ENCODE data around the gene MAPK12.
"Not testable (repeated sequence)": the region's sequence is repeated elsewhere in the genome, so short reads cannot be mapped to it uniquely, and the experiment has no call there.

MAPK12 gene

DNA sequence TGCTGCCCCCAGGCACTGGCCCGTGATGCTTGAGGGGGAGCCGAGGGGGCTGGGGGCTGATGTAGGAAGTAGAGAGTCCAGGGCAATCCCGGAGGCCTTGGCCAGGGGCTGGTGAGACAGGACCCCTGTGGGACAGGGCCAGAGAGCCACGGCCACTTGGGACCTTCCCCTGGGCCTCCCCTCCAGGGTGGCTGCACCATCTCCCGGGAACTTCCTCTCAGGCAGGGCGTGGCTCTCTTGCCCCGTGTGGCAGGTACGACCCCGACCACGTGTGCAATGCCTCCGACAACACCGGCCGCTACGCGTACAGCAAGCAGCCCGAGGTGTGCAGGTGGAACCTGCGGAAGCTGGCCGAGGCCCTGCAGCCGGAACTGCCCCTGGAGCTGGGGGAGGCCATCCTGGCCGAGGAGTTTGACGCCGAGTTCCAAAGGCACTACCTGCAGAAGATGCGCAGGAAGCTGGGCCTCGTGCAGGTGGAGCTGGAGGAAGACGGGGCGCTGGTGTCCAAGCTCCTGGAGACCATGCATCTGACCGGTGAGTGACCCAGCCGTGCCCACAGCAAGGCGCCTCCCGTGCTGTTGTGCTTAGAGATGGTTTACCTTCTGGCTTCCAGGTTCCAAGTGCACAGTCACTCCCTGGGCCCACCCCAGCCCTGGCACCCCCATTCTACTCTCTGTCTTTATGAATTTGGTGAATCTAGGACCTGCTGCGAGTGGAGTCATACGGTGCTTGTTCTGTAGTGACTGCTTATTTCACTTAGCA, 50.9 kb downstream of the MAPK12 start:
- no peak for DNase-seq
- in situ Hi-C loops (cut with HindIII; ENCODE audit: low pct_ligation_motif_present, low pct_unique_long_range_greater_than_20kb, low sequenced_read_pairs), result no loop called here

DNA sequence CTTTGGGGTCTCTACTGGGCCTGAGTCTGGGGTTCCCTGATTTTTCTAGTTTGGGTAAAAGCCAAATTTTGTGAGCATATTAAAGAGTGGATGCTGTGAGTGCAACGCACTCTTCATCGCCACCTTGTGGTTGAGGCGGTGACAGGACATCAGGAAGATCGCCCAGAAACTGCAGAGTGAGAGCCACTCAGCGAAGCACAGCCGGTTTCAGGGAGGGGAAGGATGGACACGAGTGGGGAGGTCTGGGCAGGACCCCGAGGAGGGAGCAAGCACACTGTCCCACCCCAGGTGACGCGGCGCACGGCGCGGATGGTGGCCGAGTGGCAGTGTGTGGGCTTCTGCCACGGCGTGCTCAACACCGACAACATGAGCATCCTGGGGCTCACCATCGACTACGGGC, 51.6 kb downstream of the MAPK12 start:
- DNase-seq, result peak; percentile 60

DNA sequence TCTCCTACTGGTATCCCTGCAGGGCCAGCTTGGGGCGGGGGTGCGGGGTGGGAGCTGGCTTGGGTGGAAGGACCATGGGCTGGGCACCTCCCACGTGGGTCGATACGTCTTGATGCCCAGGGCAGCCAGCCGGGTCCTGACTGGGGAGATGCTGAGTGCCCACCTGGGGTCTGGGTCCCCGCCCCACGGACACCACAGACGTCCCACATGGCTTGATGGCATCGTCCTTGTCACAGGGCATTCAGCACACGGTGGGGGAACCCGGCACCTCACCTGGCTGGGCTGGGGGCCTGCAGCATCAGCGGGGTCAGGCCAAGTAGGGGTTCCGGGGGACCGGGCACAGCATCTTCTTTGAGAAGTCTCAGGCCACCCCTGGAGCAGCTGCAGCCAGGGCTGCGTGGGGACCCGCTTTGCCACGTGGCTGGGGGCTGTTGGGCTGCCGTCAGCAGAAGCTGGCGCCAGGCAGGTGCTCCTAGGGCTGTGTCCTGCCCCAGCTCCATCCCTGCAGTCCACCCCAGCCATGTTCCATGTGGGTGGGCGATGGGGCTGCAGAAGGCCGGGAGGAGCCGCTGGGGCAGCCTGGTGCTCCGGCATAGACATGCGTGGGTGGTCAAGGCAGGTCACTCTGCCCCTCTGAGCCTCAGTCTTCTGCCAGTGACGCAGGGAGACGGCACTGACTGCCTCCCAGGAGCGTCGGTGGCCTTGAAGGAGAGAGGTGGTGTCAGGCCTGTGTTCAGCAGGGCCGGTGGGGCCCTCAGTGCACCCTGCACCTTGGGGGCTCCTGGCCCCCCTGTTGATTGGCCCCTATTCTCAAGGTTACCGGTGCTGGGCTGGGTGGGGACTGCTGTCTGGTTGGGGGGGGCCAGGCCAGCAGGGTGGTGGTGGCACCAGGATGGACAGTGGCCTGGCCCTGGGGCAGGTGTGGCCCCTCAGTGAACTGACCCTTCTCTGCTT, 52.3 kb downstream of the MAPK12 start:
- in situ Hi-C loops (cut with HindIII; ENCODE audit: low pct_ligation_motif_present, low pct_unique_long_range_greater_than_20kb, low sequenced_read_pairs), result no loop called here
- DNase-seq, result no peak

More for the DNA sequence above, 51.6 kb downstream of the MAPK12 start:
- in situ Hi-C loops (cut with HindIII; ENCODE audit: low pct_ligation_motif_present, low pct_unique_long_range_greater_than_20kb, low sequenced_read_pairs), result no loop called here

DNA sequence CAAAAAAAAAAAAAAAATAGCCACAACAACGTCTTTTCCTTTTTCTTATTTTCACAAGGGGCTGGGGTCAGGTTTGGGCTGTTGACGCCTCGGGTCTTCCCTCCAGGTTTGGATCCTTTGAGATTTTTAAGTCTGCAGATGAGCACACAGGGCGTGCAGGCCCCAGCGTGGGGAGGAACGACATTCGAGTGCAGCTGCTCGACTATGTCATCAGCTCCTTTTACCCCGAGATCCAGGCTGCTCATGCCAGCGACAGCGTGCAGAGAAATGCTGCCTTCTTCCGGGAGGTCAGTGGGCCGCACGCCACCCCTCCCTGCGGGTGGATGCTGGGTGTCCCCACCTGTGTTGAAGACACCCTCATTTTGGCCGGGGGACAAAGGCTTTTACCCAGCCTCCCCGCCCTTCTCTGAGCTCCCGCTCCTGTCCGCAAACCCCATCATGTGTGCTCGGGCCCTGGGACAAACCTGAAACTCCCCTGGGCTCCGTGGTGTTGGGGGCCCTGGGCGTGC, 53.0 kb downstream of the MAPK12 start:
- DNase-seq, result no peak
- in situ Hi-C loops (cut with HindIII; ENCODE audit: low pct_ligation_motif_present, low pct_unique_long_range_greater_than_20kb, low sequenced_read_pairs), result no loop called here

DNA sequence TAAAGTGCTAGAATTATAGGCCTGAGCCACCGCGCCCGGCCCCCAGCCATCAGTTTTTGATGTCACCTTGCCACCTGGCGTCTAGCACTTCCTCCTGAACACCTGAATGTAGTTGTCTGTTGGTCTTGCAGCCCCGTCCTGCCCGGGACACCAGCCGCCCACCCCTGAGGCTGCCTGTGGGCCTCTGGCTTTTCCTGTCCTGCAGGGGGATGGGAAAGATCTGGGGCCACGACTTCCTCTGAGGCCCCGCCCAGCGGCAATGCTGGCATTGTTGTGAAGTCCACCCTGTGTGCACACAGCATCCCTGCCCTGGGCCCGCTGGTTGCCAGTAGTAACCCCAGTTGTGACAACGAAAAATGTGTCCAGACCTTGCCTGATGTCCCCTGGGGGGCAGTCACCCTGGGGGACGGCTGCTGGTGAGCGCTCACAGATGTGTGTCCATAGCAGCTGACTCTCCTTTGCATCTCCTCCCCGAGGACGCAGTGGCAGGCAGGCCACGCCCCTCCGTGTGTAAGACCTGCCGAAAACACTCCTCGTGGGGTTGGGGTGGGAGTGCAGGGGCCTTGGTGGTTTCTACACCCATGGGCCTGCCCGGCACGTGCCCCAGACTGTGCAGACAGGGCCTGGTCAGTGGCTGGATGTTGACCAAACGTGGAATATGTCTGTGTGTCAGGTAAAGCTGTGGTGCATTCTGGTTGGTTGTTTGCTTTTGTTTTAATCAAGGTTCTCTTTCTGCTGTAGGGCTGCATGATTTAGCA, 53.9 kb downstream of the MAPK12 start:
- in situ Hi-C loops (cut with HindIII; ENCODE audit: low pct_ligation_motif_present, low pct_unique_long_range_greater_than_20kb, low sequenced_read_pairs), result no loop called here
- no peak for DNase-seq

DNA sequence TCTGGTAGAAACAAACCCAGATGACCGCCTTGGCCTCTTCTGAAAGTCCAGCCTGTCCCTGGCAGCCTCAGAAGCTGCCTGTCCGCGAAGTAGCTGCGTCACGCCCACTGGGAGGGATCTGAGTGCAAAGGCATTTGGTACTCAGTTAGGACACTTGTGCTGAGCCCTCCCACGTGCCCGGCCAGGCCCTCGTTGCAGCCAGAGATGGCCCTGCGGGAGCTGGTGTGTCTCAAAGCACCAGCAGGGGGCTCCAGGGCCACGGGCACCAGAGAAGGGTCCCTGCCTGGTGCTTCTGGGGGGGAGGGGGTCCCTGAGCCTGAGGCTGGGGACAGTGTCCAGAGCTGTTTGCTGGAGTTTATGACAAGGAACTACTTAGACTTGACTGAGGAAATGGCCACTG, 54.9 kb downstream of the MAPK12 start:
- DNase-seq, result peak; percentile 24
- in situ Hi-C loops (cut with HindIII; ENCODE audit: low pct_ligation_motif_present, low pct_unique_long_range_greater_than_20kb, low sequenced_read_pairs), result no loop called here

DNA sequence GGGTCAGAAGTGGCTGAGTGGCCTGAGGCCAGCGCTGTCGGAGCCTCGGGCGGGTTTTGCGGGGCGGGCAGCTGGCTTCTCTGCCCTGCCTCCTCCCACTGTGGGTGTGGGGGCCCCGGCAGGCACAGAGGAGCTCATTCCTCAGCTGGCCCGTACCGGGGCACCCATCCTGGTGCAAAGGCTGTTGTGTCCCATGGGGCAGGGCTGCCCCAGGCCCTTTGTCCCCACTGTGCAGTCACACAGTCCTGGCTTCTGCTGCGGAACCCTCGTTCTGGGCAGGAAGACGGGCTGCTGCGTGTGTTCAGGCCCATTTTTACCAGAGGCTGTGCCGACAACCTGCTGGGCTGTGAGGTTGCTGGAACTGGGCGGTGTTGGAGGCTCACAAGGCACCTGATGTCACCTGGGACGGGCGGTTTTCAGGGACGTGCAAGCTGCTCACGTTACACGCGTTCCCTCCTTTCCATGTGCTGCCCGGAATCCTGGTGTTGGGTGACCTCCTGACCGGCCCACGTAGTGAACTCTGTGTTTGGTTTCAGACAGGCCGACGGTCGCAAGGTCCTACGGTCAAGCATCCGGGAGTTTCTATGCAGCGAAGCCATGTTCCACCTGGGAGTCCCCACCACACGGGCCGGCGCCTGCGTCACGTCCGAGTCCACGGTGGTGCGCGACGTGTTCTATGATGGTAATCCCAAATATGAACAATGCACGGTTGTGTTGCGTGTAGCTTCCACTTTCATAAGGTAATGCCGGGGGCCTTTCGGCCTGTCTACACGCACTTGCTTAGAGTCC, 55.5 kb downstream of the MAPK12 start:
- DNase-seq, result no peak
- in situ Hi-C loops (cut with HindIII; ENCODE audit: low pct_ligation_motif_present, low pct_unique_long_range_greater_than_20kb, low sequenced_read_pairs), result no loop called here

DNA sequence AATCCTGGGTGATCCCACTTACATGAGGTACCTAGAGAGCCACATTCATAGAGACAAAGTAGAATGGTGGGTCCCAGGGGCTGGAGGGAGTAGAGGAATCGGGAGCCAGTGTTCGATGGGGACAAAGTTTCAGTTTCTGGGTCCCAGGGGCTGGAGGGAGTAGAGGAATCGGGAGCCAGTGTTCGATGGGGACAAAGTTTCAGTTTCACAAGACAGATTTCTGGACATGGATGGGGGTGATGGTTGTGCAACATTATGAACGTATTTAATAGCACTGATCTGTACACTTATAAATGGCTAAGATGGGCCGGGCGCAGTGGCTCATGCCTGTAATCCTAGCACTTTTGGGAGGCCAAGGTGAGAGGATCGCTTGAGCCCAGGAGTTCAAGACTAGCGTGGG, 56.5 kb downstream of the MAPK12 start:
- in situ Hi-C loops (cut with HindIII; ENCODE audit: low pct_ligation_motif_present, low pct_unique_long_range_greater_than_20kb, low sequenced_read_pairs), result not testable (repeated sequence)

DNA sequence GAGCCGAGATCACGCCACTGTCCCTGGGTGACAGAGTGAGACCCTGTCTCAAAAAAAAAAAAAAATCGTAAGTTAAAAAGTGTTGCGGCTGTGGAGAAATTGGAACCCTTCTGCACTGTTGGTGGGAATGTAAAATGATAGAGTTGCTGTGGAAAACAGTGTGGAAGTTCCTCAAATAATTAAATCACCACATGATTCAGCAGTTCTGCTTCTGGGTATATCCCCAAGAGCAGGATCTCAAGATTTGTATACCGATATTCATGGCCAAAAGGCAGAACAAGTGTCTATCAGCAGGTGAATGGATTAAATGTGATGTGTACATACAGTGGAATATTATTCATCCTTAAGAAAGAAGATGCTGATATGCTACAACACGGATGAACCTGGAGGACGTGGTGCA, 56.9 kb downstream of the MAPK12 start:
- no peak for DNase-seq
- in situ Hi-C loops (cut with HindIII; ENCODE audit: low pct_ligation_motif_present, low pct_unique_long_range_greater_than_20kb, low sequenced_read_pairs), result no loop called here

More for the DNA sequence above, 56.5 kb downstream of the MAPK12 start:
- not testable (repeated sequence) for DNase-seq

DNA sequence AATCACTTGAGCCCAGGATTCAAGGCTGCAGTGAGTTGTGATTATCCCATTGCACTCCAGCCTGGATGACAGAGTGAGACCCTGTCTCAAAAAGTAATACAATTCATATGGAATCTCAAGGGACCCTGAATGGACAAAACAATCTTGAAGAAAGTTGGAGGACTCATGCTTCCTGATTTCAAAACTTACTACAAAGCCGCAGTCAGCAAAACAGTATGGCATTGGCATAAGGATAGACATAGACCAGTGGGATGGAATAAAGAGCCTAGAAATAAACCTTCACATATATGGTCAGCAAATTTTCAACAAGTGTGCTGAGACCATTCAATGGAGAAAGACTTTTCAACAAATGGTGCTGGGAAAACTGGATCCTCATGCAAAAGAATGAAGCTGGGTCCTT, 58.2 kb downstream of the MAPK12 start:
- in situ Hi-C loops (cut with HindIII; ENCODE audit: low pct_ligation_motif_present, low pct_unique_long_range_greater_than_20kb, low sequenced_read_pairs), result no loop called here
- DNase-seq, result no peak

Measured in ACHN (cell line).